ENCODE data around the gene SMURF1. TPM values are rescaled to one million over a fixed set of nuclear protein-coding genes. Genes with fewer than 3 reads are reported as not detected.
"Not testable (repeated sequence)": the region's sequence is repeated elsewhere in the genome, so short reads cannot be mapped to it uniquely, and the experiment has no call there.

Gene SMURF1
- total RNA-seq, 2 experiments from 2014 or later, result 30.0 to 32.4 TPM

GRCh38 chr7:99102809-99103690 is 40.9 kb downstream of the SMURF1 start:
- Mint-ChIP-seq H3K4me3 (no peak overlapping the region), H3K36me3 (ENCODE audit: low read depth) (peaks cover 37% of the 10 kb centered on the region), H3K27me3 (no peaks in the 10 kb centered on the region), H3K4me1 (ENCODE audit: low read depth) (peaks cover 50% of the 10 kb centered on the region), H3K27ac (no peak overlapping the region), H3K9me3 (peaks cover 10% of the 10 kb centered on the region)
- Histone ChIP-seq H3K36me3 (ENCODE audit: insufficient read depth, low read length) (no peaks in the 10 kb centered on the region), H3K27ac (ENCODE audit: low read depth in 1 of 2, low read length in 2 of 2) (no peak overlapping the region), H3K4me1 (ENCODE audit: insufficient read depth, low read length) (no peaks in the 10 kb centered on the region), H3K27me3 (ENCODE audit: control insufficient read depth in 1 of 2, insufficient read depth in 2 of 2, low read length in 2 of 2) (no peaks in the 10 kb centered on the region), H3K4me3 (ENCODE audit: low read length) (no peak overlapping the region), H3K9me3 (ENCODE audit: control insufficient read depth in 1 of 2, insufficient read depth in 1 of 2, low read length in 2 of 2) (peaks cover 0 to 9% of the 10 kb centered on the region in 2 experiments)
- intact Hi-C loops (cut with DNase I, micrococcal nuclease), result no loop called here
- DNase-seq (no peak), ATAC-seq (ENCODE audit: poor library complexity) (no peak)
- CTCF ChIA-PET, result no interaction called here
- POLR2A ChIA-PET, result no interaction called here
- TF ChIP-seq CTCF (IDR thresholded peaks at IDR 0.05), result no peak

GRCh38 chr7:99102361-99102760 is 41.5 kb downstream of the SMURF1 start:
- Histone ChIP-seq H3K4me1 (ENCODE audit: insufficient read depth, low read length) (no peaks in the 10 kb centered on the region), H3K27me3 (ENCODE audit: control insufficient read depth in 1 of 2, insufficient read depth in 2 of 2, low read length in 2 of 2) (no peaks in the 10 kb centered on the region), H3K27ac (ENCODE audit: low read depth in 1 of 2, low read length in 2 of 2) (no peak overlapping the region), H3K9me3 (ENCODE audit: control insufficient read depth in 1 of 2, insufficient read depth in 1 of 2, low read length in 2 of 2) (peaks cover 0 to 9% of the 10 kb centered on the region in 2 experiments), H3K4me3 (ENCODE audit: low read length) (no peak overlapping the region), H3K36me3 (ENCODE audit: insufficient read depth, low read length) (no peaks in the 10 kb centered on the region)
- H3K9me3 Mint-ChIP-seq, result peaks cover 11% of the 10 kb centered on the region
- ATAC-seq (ENCODE audit: poor library complexity) (no peak), DNase-seq (no peak)
- no peak overlapping the region for H3K27ac Mint-ChIP-seq
- peaks cover 44% of the 10 kb centered on the region for H3K36me3 Mint-ChIP-seq (ENCODE audit: low read depth)
- POLR2A ChIA-PET, result no interaction called here
- CTCF ChIA-PET, result no interaction called here
- H3K27me3 Mint-ChIP-seq, result no peaks in the 10 kb centered on the region
- intact Hi-C loops (cut with DNase I, micrococcal nuclease), result no loop called here
- no peak for TF ChIP-seq CTCF (IDR thresholded peaks at IDR 0.05)
- H3K4me1 Mint-ChIP-seq (ENCODE audit: low read depth), result peaks cover 46% of the 10 kb centered on the region
- no peak overlapping the region for H3K4me3 Mint-ChIP-seq

GRCh38 chr7:99101516-99101915 is 42.4 kb downstream of the SMURF1 start:
- H3K4me3 ChIP-seq (ENCODE audit: low read length); H3K27me3 ChIP-seq (ENCODE audit: control insufficient read depth in 1 of 2, insufficient read depth in 2 of 2, low read length in 2 of 2); H3K9me3 ChIP-seq (ENCODE audit: control insufficient read depth in 1 of 2, insufficient read depth in 1 of 2, low read length in 2 of 2); H3K4me3 Mint-ChIP-seq; H3K27me3 Mint-ChIP-seq; H3K36me3 ChIP-seq (ENCODE audit: insufficient read depth, low read length); ATAC-seq (ENCODE audit: poor library complexity); H3K27ac Mint-ChIP-seq; CTCF ChIA-PET; H3K4me1 ChIP-seq (ENCODE audit: insufficient read depth, low read length); POLR2A ChIA-PET; intact Hi-C loops (cut with DNase I, micrococcal nuclease); DNase-seq; H3K27ac ChIP-seq (ENCODE audit: low read depth in 1 of 2, low read length in 2 of 2): not testable (repeated sequence)
- Mint-ChIP-seq H3K9me3 (peaks cover 11% of the 10 kb centered on the region), H3K4me1 (ENCODE audit: low read depth) (peaks cover 53% of the 10 kb centered on the region), H3K36me3 (ENCODE audit: low read depth) (peaks cover 52% of the 10 kb centered on the region)

Data from CD4-positive, alpha-beta T cell (primary cell).